Mesendoderm (in vitro differentiated cells): ENCODE results near the gene YWHAE.
"Not testable (repeated sequence)": the region's sequence is repeated elsewhere in the genome, so short reads cannot be mapped to it uniquely, and the experiment has no call there.

Source experiments
- DNase-seq: peaks from one replicate; pipeline ENCODE4 v3.0.0; 2013
- H2AK5ac ChIP-seq: 2 replicates; pipeline ENCODE4 v1.6.1; 2013; ENCODE audit warnings: low read length, inconsistent platforms
- H2BK120ac ChIP-seq: 2 replicates; pipeline ENCODE4 v1.6.1; 2013; ENCODE audit warnings: low read depth, mild to moderate bottlenecking, low read length, moderate library complexity, mixed read lengths
- H2BK15ac ChIP-seq: replicated peaks from 2 replicates; pipeline ENCODE4 v1.6.1; 2013; ENCODE audit warnings: low read depth, mild to moderate bottlenecking, moderate library complexity
- H2BK5ac ChIP-seq: 2 replicates; pipeline ENCODE4 v1.6.1; 2013; ENCODE audit warnings: low read length, inconsistent platforms
- H3K18ac ChIP-seq: 2 replicates; pipeline ENCODE4 v1.6.1; 2013; ENCODE audit warnings: mild to moderate bottlenecking, low read length, mixed read lengths
- H3K23ac ChIP-seq: one replicate; pipeline ENCODE4 v1.6.1; 2013; ENCODE audit warnings: low read length
- H3K27ac ChIP-seq: 2 replicates; pipeline ENCODE4 v1.5.1; 2013; ENCODE audit warnings: low read depth, mild to moderate bottlenecking, inconsistent platforms, low read length, moderate library complexity
- H3K27me3 ChIP-seq: 2 replicates; pipeline ENCODE4 v1.6.1; 2013; ENCODE audit warnings: low read length, control low read depth, mild to moderate bottlenecking, inconsistent platforms; ENCODE audit not compliant: insufficient read depth, poor library complexity
- H3K36me3 ChIP-seq: 2 replicates; pipeline ENCODE4 v1.6.1; 2013; ENCODE audit warnings: low read length, inconsistent platforms; ENCODE audit not compliant: control insufficient read depth, insufficient read depth
- H3K4ac ChIP-seq: one replicate; pipeline ENCODE4 v1.6.1; 2013; ENCODE audit warnings: low read depth, mild to moderate bottlenecking, low read length, moderate library complexity
- H3K4me1 ChIP-seq: 2 replicates; pipeline ENCODE4 v1.6.1; 2013; ENCODE audit warnings: low read depth, low read length, inconsistent platforms; ENCODE audit not compliant: control insufficient read depth
- H3K4me2 ChIP-seq: 2 replicates; pipeline ENCODE4 v1.6.1; 2013; ENCODE audit warnings: low read length
- H3K4me3 ChIP-seq: 2 replicates; pipeline ENCODE4 v1.5.1; 2013; ENCODE audit warnings: mild to moderate bottlenecking, low read length
- H3K56ac ChIP-seq: one replicate; pipeline ENCODE4 v1.6.1; 2013; ENCODE audit warnings: low read length
- H3K79me1 ChIP-seq: 2 replicates; pipeline ENCODE4 v1.6.1; 2013; ENCODE audit warnings: low read length, inconsistent platforms
- H3K79me2 ChIP-seq: 2 replicates; pipeline ENCODE4 v1.6.1; 2013; ENCODE audit warnings: mild to moderate bottlenecking, low read length; ENCODE audit not compliant: control insufficient read depth, insufficient read depth
- H3K9ac ChIP-seq: 2 replicates; pipeline ENCODE4 v1.6.1; 2013; ENCODE audit warnings: low read length, inconsistent platforms
- H4K5ac ChIP-seq: one replicate; pipeline ENCODE4 v1.6.1; 2013; ENCODE audit warnings: low read length
- H4K8ac ChIP-seq: one replicate; pipeline ENCODE4 v1.6.1; 2013; ENCODE audit warnings: low read depth, mild to moderate bottlenecking, control low read depth, low read length, moderate library complexity
- WGBS: extraction: QIAGEN DNeasy Blood & Tissue Kit; methylation state at CpG from one replicate; pipeline ENCODE4 v1.1.7; 2013; ENCODE audit warnings: low lambda C conversion rate, missing lambda C conversion rate; ENCODE audit not compliant: insufficient coverage; ENCODE audit errors: extremely low coverage; 5-methylcytosine and 5-hydroxymethylcytosine counted together

The YWHAE gene

DNA sequence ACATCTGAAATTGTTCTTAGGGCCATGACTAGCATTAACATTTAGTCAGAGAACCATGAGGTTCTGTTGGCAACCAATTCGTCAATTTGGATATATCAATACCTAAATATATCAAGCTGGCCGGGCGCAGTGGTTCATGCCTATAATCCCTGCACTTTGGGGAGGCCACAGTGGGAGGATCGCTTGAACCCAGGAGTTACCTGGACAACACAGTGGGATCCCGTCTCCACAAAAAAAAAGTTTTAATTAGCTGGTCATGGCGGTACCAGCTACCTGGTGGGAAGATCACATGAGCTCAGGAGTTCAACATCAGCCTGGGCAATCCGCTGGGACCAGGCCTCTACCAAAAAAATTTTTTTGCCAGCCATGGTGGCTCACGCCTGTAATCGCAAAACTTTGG is 8.4 kb downstream of the YWHAE start:
- H3K79me2 ChIP-seq: peaks cover 97% of the 10 kb centered on the region
- H3K23ac ChIP-seq: no peak overlapping the region
- H4K8ac ChIP-seq: no peak overlapping the region
- no peak overlapping the region for H3K4me3 ChIP-seq
- H2BK15ac ChIP-seq: no peak overlapping the region
- H3K4me2 ChIP-seq: no peak overlapping the region
- H3K56ac ChIP-seq: peak overlapping the region; percentile 19
- H3K79me1 ChIP-seq: no peaks in the 10 kb centered on the region
- no peaks in the 10 kb centered on the region for H3K27me3 ChIP-seq
- no peak overlapping the region for H3K18ac ChIP-seq
- H3K9ac ChIP-seq: no peak overlapping the region
- H2AK5ac ChIP-seq: no peak overlapping the region
- H3K27ac ChIP-seq: no peak overlapping the region
- no peak for DNase-seq
- WGBS: no CpG with 5 or more reads among the region's 9 CpGs
- no peak overlapping the region for H4K5ac ChIP-seq
- H2BK5ac ChIP-seq: no peak overlapping the region
- no peak overlapping the region for H3K4ac ChIP-seq
- no peaks in the 10 kb centered on the region for H3K36me3 ChIP-seq
- H3K4me1 ChIP-seq: peaks cover 12% of the 10 kb centered on the region
- no peak overlapping the region for H2BK120ac ChIP-seq

DNA sequence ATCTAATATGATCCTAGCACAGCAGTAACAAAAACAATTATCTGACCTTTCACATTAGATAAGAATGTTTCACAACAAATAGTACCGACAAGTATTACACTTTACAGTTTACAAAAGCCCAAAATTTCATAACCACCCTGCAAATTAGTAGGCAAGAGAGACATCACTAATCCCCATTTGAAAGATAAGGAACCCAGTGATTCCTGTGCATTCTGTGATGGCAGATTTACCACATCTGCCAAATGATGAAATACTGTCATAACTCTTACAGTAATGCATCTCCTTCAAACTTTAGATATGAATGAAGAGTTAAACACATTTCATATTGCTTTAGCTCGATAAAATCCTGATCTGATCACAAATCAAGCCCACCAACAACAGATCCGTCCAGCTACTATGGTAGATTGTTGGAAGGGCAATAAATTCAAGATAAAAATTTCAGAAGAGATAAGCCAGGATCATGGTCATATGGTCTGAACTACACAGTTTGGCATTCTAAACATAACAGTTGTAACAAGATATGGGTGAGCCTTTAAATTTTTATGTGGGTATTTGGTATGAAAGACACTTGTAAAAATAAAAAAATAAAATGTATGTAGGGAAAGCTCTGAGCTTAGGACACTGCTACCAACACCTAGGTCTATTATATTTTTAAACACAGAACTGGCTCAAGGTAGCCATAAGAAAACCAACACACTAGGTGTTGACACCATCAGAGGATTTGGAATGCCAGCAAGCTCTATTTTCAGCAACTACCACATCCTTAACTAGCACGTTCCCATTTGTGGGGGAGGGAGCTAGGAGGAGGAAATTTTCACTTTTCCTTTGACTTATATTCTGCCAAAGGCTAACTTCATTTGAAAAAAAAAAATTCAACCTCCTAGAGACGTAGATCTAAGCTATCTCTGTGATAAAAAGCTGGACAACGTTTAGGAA is 9.3 kb downstream of the YWHAE start:
- DNase-seq: peak; percentile 44
- no CpG with 5 or more reads among the region's 6 CpGs for WGBS

DNA sequence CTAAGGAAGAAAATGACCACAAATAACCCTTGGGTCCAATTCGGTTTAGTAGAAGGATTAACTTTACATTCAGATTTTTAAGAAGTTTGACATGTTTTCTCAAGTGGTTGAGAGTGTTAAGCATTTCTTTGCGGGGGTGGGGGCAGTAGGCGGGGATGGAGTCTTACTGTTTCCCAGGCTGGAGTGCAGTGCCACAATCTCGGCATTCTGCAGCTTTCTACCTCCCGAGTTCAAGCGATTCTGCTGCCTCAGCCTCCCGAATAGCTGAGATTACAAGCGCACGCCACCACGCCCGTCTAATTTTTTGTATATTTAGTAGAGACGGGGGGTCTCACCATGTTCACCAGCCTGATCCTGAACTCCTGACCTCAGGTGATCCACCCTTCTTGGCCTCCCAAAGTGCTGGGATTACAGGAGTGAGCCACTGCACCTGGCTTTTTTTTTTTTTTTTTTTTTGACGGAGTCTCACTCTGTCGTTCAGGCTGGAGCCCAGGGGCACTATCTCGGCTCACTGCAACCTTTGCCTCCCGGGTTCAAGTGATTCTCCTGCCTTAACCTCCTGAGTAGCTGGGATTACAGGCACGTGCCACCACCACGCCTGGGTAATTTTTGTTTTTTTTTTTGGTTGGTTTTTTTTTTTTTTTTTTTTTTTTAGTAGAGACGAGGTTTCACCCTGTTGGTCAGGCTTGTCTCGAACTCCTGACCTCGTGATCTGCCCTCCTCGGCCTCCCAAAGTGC is 12.4 kb downstream of the YWHAE start:
- not testable (repeated sequence) for H3K4me2 ChIP-seq, H2AK5ac ChIP-seq, H2BK120ac ChIP-seq, H3K4ac ChIP-seq, H3K27ac ChIP-seq, H3K27me3 ChIP-seq, H3K18ac ChIP-seq, H2BK15ac ChIP-seq, H3K4me3 ChIP-seq, H3K9ac ChIP-seq, H3K36me3 ChIP-seq, H4K5ac ChIP-seq, H2BK5ac ChIP-seq, H3K4me1 ChIP-seq, H3K23ac ChIP-seq, DNase-seq, H4K8ac ChIP-seq, H3K79me1 ChIP-seq, H3K56ac ChIP-seq
- WGBS: no CpG with 5 or more reads among the region's 22 CpGs
- H3K79me2 ChIP-seq: peaks cover 97% of the 10 kb centered on the region

More for the DNA sequence above, 9.3 kb downstream of the YWHAE start:
- Histone ChIP-seq H3K4ac (no peak overlapping the region), H3K36me3 (no peaks in the 10 kb centered on the region), H3K56ac (no peak overlapping the region), H2BK5ac (no peak overlapping the region), H2BK15ac (no peak overlapping the region), H3K79me1 (no peaks in the 10 kb centered on the region), H3K4me2 (no peak overlapping the region), H3K79me2 (peaks cover 97% of the 10 kb centered on the region), H3K27ac (no peak overlapping the region), H4K8ac (no peak overlapping the region), H3K27me3 (no peaks in the 10 kb centered on the region), H2AK5ac (no peak overlapping the region), H3K4me3 (no peak overlapping the region), H3K18ac (no peak overlapping the region), H4K5ac (no peak overlapping the region), H3K9ac (peak overlapping the region; percentile 32), H2BK120ac (no peak overlapping the region), H3K23ac (no peak overlapping the region), H3K4me1 (peaks cover 12% of the 10 kb centered on the region)

DNA sequence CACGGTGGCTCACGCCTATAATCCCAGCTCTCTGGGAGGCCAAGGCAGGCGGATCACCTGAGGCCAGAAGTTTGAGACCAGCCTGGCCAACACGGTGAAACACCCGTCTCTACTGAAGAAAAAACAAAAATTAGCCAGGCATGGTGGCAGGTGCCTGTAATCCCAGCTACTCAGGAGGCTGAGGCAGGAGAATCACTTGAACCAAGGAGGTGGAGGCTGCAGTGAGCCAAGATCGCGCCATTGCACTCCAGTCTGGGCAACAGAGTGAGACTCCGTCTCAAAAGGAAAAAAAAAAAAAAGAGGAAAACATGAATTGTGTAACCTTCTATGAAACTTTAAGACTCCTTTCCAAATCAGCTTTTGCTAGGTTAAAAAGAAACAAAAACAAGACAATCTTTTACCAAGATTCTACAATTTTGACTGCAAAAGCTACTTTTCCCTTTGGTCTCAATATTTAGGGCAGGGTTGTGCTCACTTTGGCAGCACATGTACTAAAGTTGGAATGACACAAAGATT is 13.3 kb downstream of the YWHAE start:
- not testable (repeated sequence) for H2AK5ac ChIP-seq, H4K8ac ChIP-seq, H3K4ac ChIP-seq, H3K56ac ChIP-seq, H3K23ac ChIP-seq, H3K27me3 ChIP-seq, H2BK15ac ChIP-seq, H3K27ac ChIP-seq, H4K5ac ChIP-seq, H3K4me1 ChIP-seq, H3K9ac ChIP-seq, H2BK120ac ChIP-seq, H3K36me3 ChIP-seq, H3K4me3 ChIP-seq, H2BK5ac ChIP-seq, DNase-seq, H3K4me2 ChIP-seq, H3K79me1 ChIP-seq, H3K18ac ChIP-seq
- no CpG with 5 or more reads among the region's 8 CpGs for WGBS
- peaks cover 96% of the 10 kb centered on the region for H3K79me2 ChIP-seq

DNA sequence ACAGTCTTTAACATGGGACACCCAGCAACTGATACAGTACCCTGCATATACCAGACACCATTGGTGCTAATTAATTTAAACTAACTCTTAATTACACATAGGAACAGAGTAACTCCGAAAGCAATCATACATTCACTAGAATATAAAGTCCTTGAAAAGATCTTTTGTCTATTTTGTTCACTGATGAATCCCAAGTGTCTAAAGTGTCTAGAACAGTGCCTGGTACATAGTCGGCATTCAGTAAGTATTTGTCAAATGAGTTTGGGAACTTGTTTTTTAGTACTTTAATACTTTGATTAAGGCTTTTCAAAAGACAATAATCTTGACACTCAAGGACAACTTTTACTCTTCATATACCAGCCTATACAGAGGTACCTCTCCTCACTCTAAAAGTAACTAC is 13.8 kb downstream of the YWHAE start:
- Histone ChIP-seq H3K4me2 (no peak overlapping the region), H3K79me1 (no peaks in the 10 kb centered on the region), H4K5ac (no peak overlapping the region), H3K27ac (no peak overlapping the region), H2BK120ac (no peak overlapping the region), H2BK15ac (no peak overlapping the region), H3K4ac (no peak overlapping the region), H3K4me3 (no peak overlapping the region), H3K9ac (no peak overlapping the region), H2AK5ac (no peak overlapping the region), H3K27me3 (no peaks in the 10 kb centered on the region), H4K8ac (no peak overlapping the region), H2BK5ac (no peak overlapping the region), H3K23ac (no peak overlapping the region), H3K4me1 (peaks cover 4% of the 10 kb centered on the region), H3K56ac (no peak overlapping the region), H3K18ac (no peak overlapping the region), H3K36me3 (no peaks in the 10 kb centered on the region), H3K79me2 (peaks cover 96% of the 10 kb centered on the region)
- WGBS: no CpG with 5 or more reads among the region's 2 CpGs
- no peak for DNase-seq
